GM18951 (cell line): ENCODE measurements around the gene TPM1.

Experiments used
- POLR2A ChIP-seq: IDR thresholded peaks from 4 replicates; pipeline ENCODE4 v1.6.1; 2011; ENCODE audit warnings: mild to moderate bottlenecking; ENCODE audit not compliant: insufficient read length, insufficient read depth; ENCODE audit errors: extremely low read depth
- in situ Hi-C: fragments of 300-500 bp; cut with MboI; formaldehyde crosslinking; loops from one replicate; pipeline ENCODE4 v1.12.0; 2022; ENCODE audit warnings: low sequenced_read_pairs, mixed read lengths, inconsistent platforms; ENCODE audit not compliant: unreplicated experiment

Gene TPM1

GRCh38 chr15:63107895-63108546, 65.5 kb downstream of the TPM1 start:
- in situ Hi-C loops, result no loop called here
- no peak for TF ChIP-seq POLR2A

- in situ Hi-C loops, result no loop called here
- no peak for TF ChIP-seq POLR2A
Observed at GRCh38 chr15:63109498-63109897, 67.0 kb downstream of the TPM1 start.

GRCh38 chr15:63109920-63110319, 67.4 kb downstream of the TPM1 start:
- TF ChIP-seq POLR2A, result no peak
- in situ Hi-C loops, result no loop called here

- no peak for TF ChIP-seq POLR2A
- in situ Hi-C loops, result no loop called here
Observed at GRCh38 chr15:63110428-63111026, 68.0 kb downstream of the TPM1 start.

- in situ Hi-C loops, result no loop called here
- no peak for TF ChIP-seq POLR2A
Observed at GRCh38 chr15:63111481-63111880, 68.9 kb downstream of the TPM1 start.

GRCh38 chr15:63112871-63113270, 70.3 kb downstream of the TPM1 start:
- no peak for TF ChIP-seq POLR2A
- in situ Hi-C loops, result no loop called here

- in situ Hi-C loops, result no loop called here
- TF ChIP-seq POLR2A, result no peak
Observed at GRCh38 chr15:63114465-63114864, 71.9 kb downstream of the TPM1 start.
